Epithelial cell of esophagus (primary cell): Measurements from ENCODE around the gene PLA2G2A.

Experiments
- DNase-seq: peaks from one replicate; pipeline ENCODE4 v3.0.0; 2010; ENCODE audit warnings: low read depth
- H3K4me3 ChIP-seq: 2 replicates; pipeline ENCODE4 v1.5.1; 2011; ENCODE audit warnings: mild to moderate bottlenecking, low read length, control low read depth
- TF ChIP-seq, protein P1 (sequence below): IDR thresholded peaks from 2 replicates; pipeline ENCODE4 v1.5.1; 2011; ENCODE audit warnings: low read depth, mild to moderate bottlenecking, low read length, control low read depth, inconsistent platforms; ENCODE audit not compliant: insufficient read depth; ENCODE audit errors: missing control alignments

PLA2G2A gene

DNA sequence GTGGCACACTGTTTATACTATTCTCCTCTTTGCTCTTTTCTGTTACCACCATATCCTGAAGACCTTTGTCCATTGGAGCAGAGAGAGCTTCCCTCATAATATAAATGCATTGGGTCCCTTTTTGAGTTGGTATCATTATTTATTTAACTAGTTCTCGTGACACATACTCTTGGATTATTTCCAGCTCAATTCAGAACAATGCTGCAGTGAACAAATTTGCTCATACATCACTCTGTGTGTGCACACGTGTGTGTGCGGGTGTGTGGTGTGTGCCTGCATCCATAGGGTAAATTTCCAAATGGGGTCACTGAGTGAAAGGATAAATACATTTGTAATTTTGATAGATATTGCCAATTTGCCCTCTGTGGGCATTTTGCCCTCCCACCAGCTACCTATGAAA lies 5.8 kb downstream of the PLA2G2A start:
- H3K4me3 ChIP-seq: no peak overlapping the region
- peak; percentile 14 for DNase-seq
- TF ChIP-seq, protein P1, sequence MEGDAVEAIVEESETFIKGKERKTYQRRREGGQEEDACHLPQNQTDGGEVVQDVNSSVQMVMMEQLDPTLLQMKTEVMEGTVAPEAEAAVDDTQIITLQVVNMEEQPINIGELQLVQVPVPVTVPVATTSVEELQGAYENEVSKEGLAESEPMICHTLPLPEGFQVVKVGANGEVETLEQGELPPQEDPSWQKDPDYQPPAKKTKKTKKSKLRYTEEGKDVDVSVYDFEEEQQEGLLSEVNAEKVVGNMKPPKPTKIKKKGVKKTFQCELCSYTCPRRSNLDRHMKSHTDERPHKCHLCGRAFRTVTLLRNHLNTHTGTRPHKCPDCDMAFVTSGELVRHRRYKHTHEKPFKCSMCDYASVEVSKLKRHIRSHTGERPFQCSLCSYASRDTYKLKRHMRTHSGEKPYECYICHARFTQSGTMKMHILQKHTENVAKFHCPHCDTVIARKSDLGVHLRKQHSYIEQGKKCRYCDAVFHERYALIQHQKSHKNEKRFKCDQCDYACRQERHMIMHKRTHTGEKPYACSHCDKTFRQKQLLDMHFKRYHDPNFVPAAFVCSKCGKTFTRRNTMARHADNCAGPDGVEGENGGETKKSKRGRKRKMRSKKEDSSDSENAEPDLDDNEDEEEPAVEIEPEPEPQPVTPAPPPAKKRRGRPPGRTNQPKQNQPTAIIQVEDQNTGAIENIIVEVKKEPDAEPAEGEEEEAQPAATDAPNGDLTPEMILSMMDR: no peak

- DNase-seq: no peak
- H3K4me3 ChIP-seq: no peak overlapping the region
- TF ChIP-seq, protein P1: no peak
Observed at GRCh38 chr1:19971664-19972063, 7.8 kb downstream of the PLA2G2A start.

DNA sequence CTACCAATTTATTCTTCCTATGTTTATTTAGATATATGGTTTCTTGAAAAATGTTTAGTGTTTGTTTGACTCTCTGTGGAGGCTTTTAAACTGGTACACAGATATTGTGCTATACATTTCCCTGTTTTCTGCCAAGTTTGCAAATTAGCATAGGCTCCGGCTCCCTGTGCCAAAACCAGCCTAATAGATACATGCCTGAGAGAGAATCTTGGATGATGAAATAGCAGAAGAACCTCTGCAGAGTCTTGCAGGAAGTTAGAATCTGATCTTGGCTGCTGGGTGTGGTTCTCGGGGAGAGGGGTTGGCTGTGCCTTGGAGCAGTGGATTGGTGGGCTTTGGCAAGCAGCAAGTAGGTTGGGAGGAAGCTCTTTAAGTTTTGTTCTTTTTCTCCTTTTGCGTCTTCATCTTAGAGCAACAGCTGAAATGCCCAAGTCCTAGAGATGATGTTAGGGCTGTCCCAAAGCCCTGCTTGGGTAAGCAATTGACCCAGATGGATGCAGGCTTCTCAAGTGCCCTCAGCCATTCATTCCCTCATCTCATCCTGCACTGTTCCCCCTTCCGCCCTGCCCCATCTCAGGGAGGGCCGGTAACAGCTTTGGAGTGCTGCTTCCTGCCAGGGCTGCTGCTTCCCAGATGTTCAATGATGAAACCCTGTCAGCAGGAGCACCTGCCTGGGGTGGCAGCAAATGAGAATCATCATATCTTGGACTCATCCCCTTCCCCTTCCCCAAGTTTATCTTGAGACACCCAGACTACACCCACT lies 9.3 kb downstream of the PLA2G2A start:
- TF ChIP-seq, protein P1: no peak
- peak; percentile 5 for DNase-seq
- no peak overlapping the region for H3K4me3 ChIP-seq

- TF ChIP-seq, protein P1: no peak
- no peak overlapping the region for H3K4me3 ChIP-seq
- no peak for DNase-seq
Observed at GRCh38 chr1:19967808-19968207, 11.6 kb downstream of the PLA2G2A start.

- TF ChIP-seq, protein P1: no peak
- H3K4me3 ChIP-seq: no peak overlapping the region
- no peak for DNase-seq
Observed at GRCh38 chr1:19964542-19964941, 14.9 kb downstream of the PLA2G2A start.

DNA sequence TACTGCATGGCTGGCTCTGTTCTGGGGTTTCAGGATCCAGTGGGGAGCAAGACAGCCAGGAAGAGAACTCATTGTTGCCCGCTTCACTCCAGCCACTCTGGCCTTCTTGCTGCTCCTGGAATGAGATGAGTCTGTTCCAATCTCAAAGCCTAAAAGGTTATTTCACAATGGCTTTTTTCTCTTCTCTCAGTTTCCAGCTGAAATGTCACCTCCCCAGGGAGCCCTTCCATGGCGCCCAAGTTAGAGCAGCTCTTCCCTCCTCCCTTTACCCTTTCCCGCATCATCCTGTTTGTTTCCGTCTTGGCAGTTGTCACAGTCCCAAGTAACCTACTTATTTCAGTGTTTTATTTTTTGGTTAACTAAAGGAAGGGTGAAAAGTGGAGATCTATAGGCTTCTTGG lies 15.8 kb downstream of the PLA2G2A start:
- no peak overlapping the region for H3K4me3 ChIP-seq
- no peak for DNase-seq
- TF ChIP-seq, protein P1: no peak

GRCh38 chr1:19960591-19960990 lies 18.8 kb downstream of the PLA2G2A start:
- TF ChIP-seq, protein P1: no peak
- H3K4me3 ChIP-seq: no peak overlapping the region
- no peak for DNase-seq
